Ovary (tissue), 3 donors: ENCODE measurements around the gene ZNF768.

ENCODE experiments used
- CTCF ChIP-seq, 3 donors: fragments of 450-650 bp in 2 of 3; fragments of 200-600 bp in 1 of 3; IDR thresholded peaks; one replicate each; pipeline versions ENCODE4 v1.5.1 to v1.8.0; 2016 to 2022; ENCODE audit warnings: antibody characterized with exemption in 3 of 3, mild to moderate bottlenecking in 1 of 3
- EP300 ChIP-seq: sonication (generic); formaldehyde crosslinking; IDR thresholded peaks from one replicate; pipeline ENCODE4 v1.6.1; 2017; ENCODE audit warnings: antibody characterized with exemption
- POLR2A ChIP-seq: fragments of 450-650 bp; IDR thresholded peaks from one replicate; pipeline ENCODE4 v1.6.1; 2017; ENCODE audit warnings: antibody characterized with exemption, mild to moderate bottlenecking, moderate library complexity
- donor health status: DM: no; HTN: no; CAD: no.

GRCh38 chr16:30559690-30560089, 33.3 kb upstream of the ZNF768 start:
- TF ChIP-seq CTCF (IDR thresholded peaks at IDR 0.05) (no peak), POLR2A (no peak), EP300 (no peak)
